Measurements from ENCODE around the gene HORMAD1.

- TF ChIP-seq CTCF (IDR thresholded peaks at IDR 0.05) = no peak
- no peak for TF ChIP-seq EZH2 (IDR thresholded peaks at IDR 0.05; ENCODE audit: borderline replicate concordance, insufficient read depth, low read depth, low read length, poor library complexity, severe bottlenecking)
These were observed 597 bp downstream of the HORMAD1 start for GRCh38 chr1:150720098-150720497.

Measured in B cell (primary cell).